Smooth muscle cell (in vitro differentiated cells): ENCODE measurements around the gene KIAA1549. TPM values are rescaled to one million over a fixed set of nuclear protein-coding genes. Genes with fewer than 3 reads are reported as not detected.

Experiments
- DNase-seq: peaks from one replicate; lab custom pipeline; 2025; ENCODE audit not compliant: unreplicated experiment; lab: John Stamatoyannopoulos, UW
- H2AFZ ChIP-seq: fragments of 200-600 bp; sonication (generic); 2 replicates; pipeline ENCODE4 v1.6.0; 2016; ENCODE audit warnings: antibody characterized with exemption, low read depth, mild to moderate bottlenecking
- H3F3A ChIP-seq: fragments of 200-600 bp; sonication (generic); 2 replicates; pipeline ENCODE4 v1.6.0; 2017; ENCODE audit warnings: antibody characterized with exemption, low read depth
- H3K27ac ChIP-seq: fragments of 200-600 bp; sonication (generic); 2 replicates; pipeline ENCODE4 v1.5.1; 2016; ENCODE audit warnings: low read depth, mild to moderate bottlenecking
- H3K27me3 ChIP-seq: fragments of 200-600 bp; sonication (generic); 2 replicates; pipeline ENCODE4 v1.6.1; 2016; ENCODE audit warnings: low read depth, mild to moderate bottlenecking
- H3K36me3 ChIP-seq: fragments of 200-600 bp; sonication (generic); 2 replicates; pipeline ENCODE4 v1.5.1; 2016; ENCODE audit warnings: low read depth
- H3K4me1 ChIP-seq: fragments of 200-600 bp; sonication (generic); 2 replicates; pipeline ENCODE4 v1.5.1; 2016; ENCODE audit warnings: low read depth
- H3K4me2 ChIP-seq: fragments of 200-600 bp; sonication (generic); 2 replicates; pipeline ENCODE4 v1.6.0; 2016; ENCODE audit warnings: mild to moderate bottlenecking
- H3K4me3 ChIP-seq: fragments of 200-600 bp; sonication (generic); 2 replicates; pipeline ENCODE4 v1.5.1; 2016; ENCODE audit warnings: mild to moderate bottlenecking
- H3K79me2 ChIP-seq: fragments of 200-600 bp; sonication (generic); 2 replicates; pipeline ENCODE4 v1.6.0; 2016; ENCODE audit warnings: low read depth, mild to moderate bottlenecking
- H3K9ac ChIP-seq: fragments of 200-600 bp; sonication (generic); 2 replicates; pipeline ENCODE4 v1.6.0; 2016; ENCODE audit warnings: low read depth
- H3K9me3 ChIP-seq: fragments of 200-600 bp; sonication (generic); replicated peaks from 2 replicates; pipeline ENCODE4 v1.5.1; 2016; ENCODE audit warnings: low read depth
- H4K20me1 ChIP-seq: fragments of 200-600 bp; sonication (generic); 2 replicates; pipeline ENCODE4 v1.6.0; 2016; ENCODE audit warnings: low read depth
- CTCF ChIP-seq: fragments of 200-600 bp; sonication (generic); IDR thresholded peaks from 2 replicates; pipeline ENCODE4 v1.5.1; 2017; ENCODE audit warnings: borderline replicate concordance, mild to moderate bottlenecking, antibody characterized with exemption; ENCODE audit not compliant: insufficient read depth, poor library complexity, severe bottlenecking
- WGBS: methylation state at CpG from one replicate; pipeline ENCODE4 v1.1.7; 2016; ENCODE audit warnings: low lambda C conversion rate; 5-methylcytosine and 5-hydroxymethylcytosine counted together
- polyA plus RNA-seq: library from polyadenylated mRNA; unstranded; fragments of >200 nt; fragmentation: Nextera tagmentation; extraction: Ambion mirVana; gene quantifications from 2 replicates; pipeline ENCODE4 v1.2.1, GENCODE V29; 2016
- total RNA-seq: library from RNA; depleted of rRNA; stranded (reverse); fragments of >200 nt; gene quantifications from 2 replicates; pipeline ENCODE4 v1.2.3, GENCODE V29; 2014

The KIAA1549 gene
- total and polyA plus RNA-seq, 2 experiments from 2014 or later, result 4.1 to 7.1 TPM

- Histone ChIP-seq H3K4me2 (no peak overlapping the region), H3K4me3 (no peak overlapping the region), H3K9ac (no peak overlapping the region), H3K79me2 (no peaks in the 10 kb centered on the region), H3K27me3 (no peaks in the 10 kb centered on the region), H3K36me3 (no peaks in the 10 kb centered on the region), H3K9me3 (no peaks in the 10 kb centered on the region), H2AFZ (no peak overlapping the region), H3F3A (no peaks in the 10 kb centered on the region), H4K20me1 (no peaks in the 10 kb centered on the region), H3K4me1 (no peaks in the 10 kb centered on the region), H3K27ac (no peak overlapping the region)
- WGBS, result 90% methylated on average over 5 of the region's 5 CpGs
- TF ChIP-seq CTCF, result no peak
- no peak for DNase-seq
Measured at GRCh38 chr7:138907201-138907847, 73.9 kb downstream of the KIAA1549 start.

GRCh38 chr7:138903859-138904435 is 77.2 kb downstream of the KIAA1549 start:
- no peak for DNase-seq
- Histone ChIP-seq H3K9ac (no peak overlapping the region), H3K4me2 (no peak overlapping the region), H2AFZ (no peak overlapping the region), H3K27ac (no peak overlapping the region), H4K20me1 (no peaks in the 10 kb centered on the region), H3K79me2 (no peaks in the 10 kb centered on the region), H3K36me3 (no peaks in the 10 kb centered on the region), H3F3A (no peaks in the 10 kb centered on the region), H3K4me1 (no peaks in the 10 kb centered on the region), H3K9me3 (no peaks in the 10 kb centered on the region), H3K27me3 (no peaks in the 10 kb centered on the region), H3K4me3 (no peak overlapping the region)
- no peak for TF ChIP-seq CTCF
- 85% methylated on average over 9 of the region's 14 CpGs for WGBS

DNA sequence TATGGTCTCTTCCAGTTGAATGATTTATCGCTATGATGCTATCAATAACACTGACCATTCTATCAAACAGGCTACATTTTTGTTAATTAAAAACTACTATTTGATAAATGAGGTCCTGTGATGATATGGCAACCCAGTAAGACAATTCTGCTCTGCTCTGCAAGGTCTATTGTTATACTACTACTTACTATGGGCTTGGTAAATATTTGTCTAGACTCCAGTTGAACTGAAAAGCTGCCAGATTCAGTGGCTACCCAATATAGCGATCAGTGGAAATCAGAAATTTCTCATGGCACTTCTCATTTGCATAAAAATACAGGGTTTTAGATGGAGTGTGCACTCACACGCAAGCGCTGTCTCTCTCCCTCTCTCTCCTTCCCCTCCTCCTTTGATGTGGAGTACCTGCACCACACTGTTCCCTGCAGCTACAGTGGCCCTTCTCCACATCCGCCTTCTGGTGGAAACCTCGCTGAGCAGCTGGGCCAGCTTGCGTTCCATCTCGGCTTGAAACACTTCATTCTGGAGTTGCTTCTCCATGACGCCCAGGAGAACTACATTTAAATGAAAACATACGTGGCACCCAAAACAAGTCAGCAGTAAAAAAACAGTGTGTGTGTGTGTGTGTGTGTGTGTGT is 77.9 kb downstream of the KIAA1549 start:
- no peak for TF ChIP-seq CTCF
- H3K4me1 ChIP-seq, result no peaks in the 10 kb centered on the region
- DNase-seq, result no peak
- no peak overlapping the region for H3K4me2 ChIP-seq
- H3K27ac ChIP-seq, result no peak overlapping the region
- no peaks in the 10 kb centered on the region for H3K79me2 ChIP-seq
- no peaks in the 10 kb centered on the region for H3K36me3 ChIP-seq
- H3K9ac ChIP-seq, result no peak overlapping the region
- no peaks in the 10 kb centered on the region for H3F3A ChIP-seq
- no peaks in the 10 kb centered on the region for H3K27me3 ChIP-seq
- no peak overlapping the region for H3K4me3 ChIP-seq
- no peaks in the 10 kb centered on the region for H3K9me3 ChIP-seq
- H2AFZ ChIP-seq, result no peak overlapping the region
- H4K20me1 ChIP-seq, result no peaks in the 10 kb centered on the region
- WGBS, result 98% methylated on average over 10 of the region's 10 CpGs

- Histone ChIP-seq H3K9ac (no peak overlapping the region), H3K27ac (no peak overlapping the region), H3K27me3 (no peaks in the 10 kb centered on the region), H4K20me1 (no peaks in the 10 kb centered on the region), H3K4me2 (no peak overlapping the region), H3K36me3 (no peaks in the 10 kb centered on the region), H3K4me1 (no peaks in the 10 kb centered on the region), H3K79me2 (no peaks in the 10 kb centered on the region), H3K9me3 (no peaks in the 10 kb centered on the region), H2AFZ (no peak overlapping the region), H3K4me3 (no peak overlapping the region), H3F3A (no peaks in the 10 kb centered on the region)
- 58% methylated on average over 3 of the region's 3 CpGs for WGBS
- no peak for DNase-seq
- no peak for TF ChIP-seq CTCF
Measured at GRCh38 chr7:138902161-138902560, 79.0 kb downstream of the KIAA1549 start.
